Breast epithelium (tissue), 3 donors: ENCODE measurements around the gene G0S2.

Experiments used
- POLR2A ChIP-seq: fragments of 450-650 bp; IDR thresholded peaks from one replicate; pipeline ENCODE4 v1.6.1; 2016; ENCODE audit warnings: antibody characterized with exemption, mild to moderate bottlenecking, moderate library complexity
- POLR2AphosphoS5 ChIP-seq, 3 donors: sonication (generic); formaldehyde crosslinking; IDR thresholded peaks; one replicate each; pipeline ENCODE4 v1.6.1; 2017; ENCODE audit warnings: antibody characterized with exemption in 3 of 3
- TF ChIP-seq, protein P1 (sequence below), 3 donors: fragments of 450-650 bp; IDR thresholded peaks; one replicate each; pipeline ENCODE4 v1.5.1; 2016 to 2017; ENCODE audit warnings: antibody characterized with exemption in 3 of 3, mild to moderate bottlenecking in 3 of 3, moderate library complexity in 3 of 3

- TF ChIP-seq, protein P1, sequence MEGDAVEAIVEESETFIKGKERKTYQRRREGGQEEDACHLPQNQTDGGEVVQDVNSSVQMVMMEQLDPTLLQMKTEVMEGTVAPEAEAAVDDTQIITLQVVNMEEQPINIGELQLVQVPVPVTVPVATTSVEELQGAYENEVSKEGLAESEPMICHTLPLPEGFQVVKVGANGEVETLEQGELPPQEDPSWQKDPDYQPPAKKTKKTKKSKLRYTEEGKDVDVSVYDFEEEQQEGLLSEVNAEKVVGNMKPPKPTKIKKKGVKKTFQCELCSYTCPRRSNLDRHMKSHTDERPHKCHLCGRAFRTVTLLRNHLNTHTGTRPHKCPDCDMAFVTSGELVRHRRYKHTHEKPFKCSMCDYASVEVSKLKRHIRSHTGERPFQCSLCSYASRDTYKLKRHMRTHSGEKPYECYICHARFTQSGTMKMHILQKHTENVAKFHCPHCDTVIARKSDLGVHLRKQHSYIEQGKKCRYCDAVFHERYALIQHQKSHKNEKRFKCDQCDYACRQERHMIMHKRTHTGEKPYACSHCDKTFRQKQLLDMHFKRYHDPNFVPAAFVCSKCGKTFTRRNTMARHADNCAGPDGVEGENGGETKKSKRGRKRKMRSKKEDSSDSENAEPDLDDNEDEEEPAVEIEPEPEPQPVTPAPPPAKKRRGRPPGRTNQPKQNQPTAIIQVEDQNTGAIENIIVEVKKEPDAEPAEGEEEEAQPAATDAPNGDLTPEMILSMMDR (IDR thresholded peaks at IDR 0.05), result no peak
- TF ChIP-seq POLR2A (no peak), POLR2AphosphoS5 (IDR thresholded peaks at IDR 0.05) (no peak)
These were observed 24.8 kb upstream of the G0S2 start for GRCh38 chr1:209650454-209650853.
